Measurements from ENCODE around the gene UQCRC2.

- TF ChIP-seq CTCF (IDR thresholded peaks at IDR 0.05; ENCODE audit: low read depth, low read length, poor library complexity, severe bottlenecking) (peak; percentile 22), EZH2phosphoT487 (IDR thresholded peaks at IDR 0.05; ENCODE audit: borderline replicate concordance, low read length) (no peak)
Measured at GRCh38 chr16:22007509-22008214, 54.5 kb downstream of the UQCRC2 start, which contains the start of gene MOSMO.
